Suprapubic skin (tissue), 4 donors: ENCODE results near the gene DST.

ENCODE experiments used
- EP300 ChIP-seq: sonication (generic); formaldehyde crosslinking; IDR thresholded peaks from one replicate; pipeline ENCODE4 v1.6.1; 2017; ENCODE audit warnings: antibody characterized with exemption
- POLR2A ChIP-seq, 2 donors: fragments of 450-650 bp; IDR thresholded peaks; one replicate each; pipeline ENCODE4 v1.6.1; 2017; ENCODE audit warnings: antibody characterized with exemption in 2 of 2, mild to moderate bottlenecking in 2 of 2, moderate library complexity in 2 of 2
- POLR2AphosphoS5 ChIP-seq, 3 donors: sonication (generic); formaldehyde crosslinking; IDR thresholded peaks; one replicate each; pipeline ENCODE4 v1.6.1; 2017; ENCODE audit warnings: antibody characterized with exemption in 3 of 3
- TF ChIP-seq, protein P1 (sequence below), 2 donors: fragments of 200-600 bp in 1 of 2; fragments of 450-650 bp in 1 of 2; sonication (generic) in 1 of 2; IDR thresholded peaks; one replicate each; pipeline ENCODE4 v1.5.1; 2016 to 2019; ENCODE audit warnings: antibody characterized with exemption in 2 of 2, mild to moderate bottlenecking in 1 of 2, moderate library complexity in 1 of 2

DNA sequence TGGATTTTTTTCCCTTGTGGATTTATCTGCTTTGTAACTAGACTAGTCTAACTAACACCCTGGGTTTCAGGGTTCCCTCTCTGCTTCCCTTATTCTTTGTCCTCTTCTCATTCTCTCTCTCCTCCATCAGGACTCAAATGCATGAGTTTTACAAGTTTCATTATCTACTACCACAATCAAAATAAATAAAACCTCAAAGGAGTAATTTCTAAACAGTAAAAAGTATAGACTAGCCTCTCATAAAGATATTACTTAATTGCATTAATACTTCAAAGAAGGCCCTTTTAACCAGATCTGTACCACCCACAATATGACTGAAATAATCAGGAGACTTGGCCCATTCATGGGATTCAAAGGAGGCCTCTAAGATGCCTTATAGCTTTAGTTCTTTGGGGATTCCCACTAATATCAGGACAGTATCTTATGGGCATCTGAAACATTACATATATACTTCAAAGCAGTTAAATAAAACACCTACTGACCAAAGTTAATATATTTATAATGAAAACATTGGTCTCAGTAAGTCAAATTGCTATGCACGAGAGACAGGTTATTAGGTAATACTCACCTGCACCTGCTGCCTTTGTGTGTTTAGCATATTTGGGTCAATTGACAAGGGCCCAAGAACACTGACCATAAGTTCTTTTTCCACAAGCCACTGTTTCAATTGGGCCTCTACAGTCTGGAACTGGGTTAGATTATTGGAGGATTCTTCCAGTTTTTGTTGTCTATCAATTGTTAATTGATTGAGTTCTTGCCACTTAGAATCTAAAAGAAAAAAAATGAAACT is 85.7 kb downstream of the DST start:
- TF ChIP-seq, protein P1, sequence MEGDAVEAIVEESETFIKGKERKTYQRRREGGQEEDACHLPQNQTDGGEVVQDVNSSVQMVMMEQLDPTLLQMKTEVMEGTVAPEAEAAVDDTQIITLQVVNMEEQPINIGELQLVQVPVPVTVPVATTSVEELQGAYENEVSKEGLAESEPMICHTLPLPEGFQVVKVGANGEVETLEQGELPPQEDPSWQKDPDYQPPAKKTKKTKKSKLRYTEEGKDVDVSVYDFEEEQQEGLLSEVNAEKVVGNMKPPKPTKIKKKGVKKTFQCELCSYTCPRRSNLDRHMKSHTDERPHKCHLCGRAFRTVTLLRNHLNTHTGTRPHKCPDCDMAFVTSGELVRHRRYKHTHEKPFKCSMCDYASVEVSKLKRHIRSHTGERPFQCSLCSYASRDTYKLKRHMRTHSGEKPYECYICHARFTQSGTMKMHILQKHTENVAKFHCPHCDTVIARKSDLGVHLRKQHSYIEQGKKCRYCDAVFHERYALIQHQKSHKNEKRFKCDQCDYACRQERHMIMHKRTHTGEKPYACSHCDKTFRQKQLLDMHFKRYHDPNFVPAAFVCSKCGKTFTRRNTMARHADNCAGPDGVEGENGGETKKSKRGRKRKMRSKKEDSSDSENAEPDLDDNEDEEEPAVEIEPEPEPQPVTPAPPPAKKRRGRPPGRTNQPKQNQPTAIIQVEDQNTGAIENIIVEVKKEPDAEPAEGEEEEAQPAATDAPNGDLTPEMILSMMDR (IDR thresholded peaks at IDR 0.05), result no peak
- no peak for TF ChIP-seq EP300
- TF ChIP-seq POLR2A (IDR thresholded peaks at IDR 0.05), result no peak
- no peak for TF ChIP-seq POLR2AphosphoS5 (IDR thresholded peaks at IDR 0.05)
